EH (cell line): ENCODE measurements around the gene C1QC.
A peak's percentile ranks its signal among the peaks of the same experiment; 100 is the strongest.

ENCODE experiments used
- DNase-seq: peaks from one replicate; pipeline ENCODE4 v3.0.0-alpha.2; 2015; ENCODE audit warnings: low read depth

C1QC gene

GRCh38 chr1:22643381-22643780 lies at the start of gene C1QC:
TSS of gene C1QC (plus strand) at chr1:22643633. CDS start at chr1:22644024, 391 bp downstream.
- no peak for DNase-seq

GRCh38 chr1:22594396-22594795 lies 49.0 kb upstream of the C1QC start:
- DNase-seq, result no peak

- no peak for DNase-seq
These were observed 48.3 kb upstream of the C1QC start for GRCh38 chr1:22595108-22595507.

- DNase-seq, result no peak
These were observed 46.0 kb upstream of the C1QC start for GRCh38 chr1:22597301-22597965.

- DNase-seq, result no peak
These were observed 45.4 kb upstream of the C1QC start for GRCh38 chr1:22597996-22598395.

- no peak for DNase-seq
These were observed 44.7 kb upstream of the C1QC start for GRCh38 chr1:22598736-22599135.

GRCh38 chr1:22600071-22600816 lies 43.2 kb upstream of the C1QC start:
- DNase-seq, result no peak

GRCh38 chr1:22600817-22601605 lies 42.4 kb upstream of the C1QC start:
- no peak for DNase-seq

- DNase-seq, result no peak
These were observed 41.8 kb upstream of the C1QC start for GRCh38 chr1:22601610-22602009.

- DNase-seq, result no peak
These were observed 41.2 kb upstream of the C1QC start for GRCh38 chr1:22602060-22602740.

- DNase-seq, result no peak
These were observed 37.3 kb upstream of the C1QC start for GRCh38 chr1:22606161-22606560.

GRCh38 chr1:22607154-22607553 lies 36.3 kb upstream of the C1QC start:
- no peak for DNase-seq

- DNase-seq, result no peak
These were observed 35.1 kb upstream of the C1QC start for GRCh38 chr1:22608361-22608760.

GRCh38 chr1:22609291-22609690 lies 34.1 kb upstream of the C1QC start:
- DNase-seq, result no peak

- DNase-seq, result peak; percentile 69
These were observed 31.9 kb upstream of the C1QC start for GRCh38 chr1:22611530-22611947.

- DNase-seq, result no peak
These were observed 30.5 kb upstream of the C1QC start for GRCh38 chr1:22612671-22613571.

- no peak for DNase-seq
These were observed 29.9 kb upstream of the C1QC start for GRCh38 chr1:22613572-22613918.

- DNase-seq, result no peak
These were observed 29.5 kb upstream of the C1QC start for GRCh38 chr1:22613951-22614350.

GRCh38 chr1:22615886-22616285 lies 27.5 kb upstream of the C1QC start:
- DNase-seq, result no peak

GRCh38 chr1:22616571-22616970 lies 26.9 kb upstream of the C1QC start:
- DNase-seq, result no peak

GRCh38 chr1:22618056-22618455 lies 25.4 kb upstream of the C1QC start:
- no peak for DNase-seq
